Ectodermal cell (in vitro differentiated cells): ENCODE data around the gene ZCCHC7.

ENCODE experiments used
- H3K27ac ChIP-seq: 2 replicates; pipeline ENCODE4 v1.7.0; 2013; ENCODE audit warnings: mild to moderate bottlenecking, low read depth, low read length; ENCODE audit not compliant: insufficient read depth, poor library complexity, severe bottlenecking
- H3K27me3 ChIP-seq: 2 replicates; pipeline ENCODE4 v1.7.0; 2013; ENCODE audit warnings: mild to moderate bottlenecking, low read length; ENCODE audit not compliant: insufficient read depth, control insufficient read depth, poor library complexity, severe bottlenecking
- H3K36me3 ChIP-seq: one replicate; pipeline ENCODE4 v1.7.0; 2013; ENCODE audit warnings: low read length; ENCODE audit not compliant: control insufficient read depth, insufficient read depth
- H3K4me1 ChIP-seq: one replicate; pipeline ENCODE4 v1.7.0; 2013; ENCODE audit warnings: low read length; ENCODE audit not compliant: control insufficient read depth, insufficient read depth
- H3K4me3 ChIP-seq: 2 replicates; pipeline ENCODE4 v1.7.0; 2013; ENCODE audit warnings: low read depth, low read length, control low read depth; ENCODE audit not compliant: insufficient read depth
- H3K9me3 ChIP-seq: 2 replicates; pipeline ENCODE4 v1.7.0; 2013; ENCODE audit warnings: mild to moderate bottlenecking, low read length, moderate library complexity; ENCODE audit not compliant: control insufficient read depth
- WGBS, 2 experiments: methylation state at CpG; one replicate each; pipeline ENCODE4 v1.1.7; 2013; ENCODE audit warnings: missing lambda C conversion rate in 2 of 2; 5-methylcytosine and 5-hydroxymethylcytosine counted together

The ZCCHC7 gene

GRCh38 chr9:37243588-37244345, 123.4 kb downstream of the ZCCHC7 start:
- H3K4me3 ChIP-seq: no peak overlapping the region
- H3K4me1 ChIP-seq: peaks cover 8% of the 10 kb centered on the region
- H3K27me3 ChIP-seq: no peaks in the 10 kb centered on the region
- H3K36me3 ChIP-seq: no peaks in the 10 kb centered on the region
- WGBS, 2 experiments: 68 to 84% methylated on average over 3 to 5 of the region's 5 CpGs
- no peaks in the 10 kb centered on the region for H3K9me3 ChIP-seq
- no peak overlapping the region for H3K27ac ChIP-seq

- Histone ChIP-seq H3K4me1 (peaks cover 28% of the 10 kb centered on the region), H3K27me3 (no peaks in the 10 kb centered on the region), H3K36me3 (no peaks in the 10 kb centered on the region), H3K9me3 (no peaks in the 10 kb centered on the region), H3K4me3 (no peak overlapping the region), H3K27ac (no peak overlapping the region)
- WGBS, 2 experiments: 91 to 92% methylated on average over 1 to 2 of the region's 3 CpGs
Observed at GRCh38 chr9:37246826-37247225, 126.5 kb downstream of the ZCCHC7 start.

- Histone ChIP-seq H3K4me3 (no peak overlapping the region), H3K9me3 (no peaks in the 10 kb centered on the region), H3K27ac (no peak overlapping the region), H3K4me1 (peaks cover 22% of the 10 kb centered on the region), H3K27me3 (no peaks in the 10 kb centered on the region), H3K36me3 (no peaks in the 10 kb centered on the region)
Observed at GRCh38 chr9:37248651-37249163, 128.3 kb downstream of the ZCCHC7 start.

- H3K36me3 ChIP-seq: no peaks in the 10 kb centered on the region
- no peak overlapping the region for H3K4me3 ChIP-seq
- no peaks in the 10 kb centered on the region for H3K9me3 ChIP-seq
- 0 to 3% methylated on average over 6 of the region's 6 CpGs for WGBS, 2 experiments
- peak overlapping the region; percentile 70 for H3K27ac ChIP-seq
- H3K27me3 ChIP-seq: no peaks in the 10 kb centered on the region
- peaks cover 20% of the 10 kb centered on the region for H3K4me1 ChIP-seq
Observed at GRCh38 chr9:37251452-37251851, 131.1 kb downstream of the ZCCHC7 start.

- Histone ChIP-seq H3K36me3 (no peaks in the 10 kb centered on the region), H3K4me1 (peaks cover 20% of the 10 kb centered on the region), H3K27ac (no peak overlapping the region), H3K9me3 (no peaks in the 10 kb centered on the region), H3K4me3 (no peak overlapping the region), H3K27me3 (no peaks in the 10 kb centered on the region)
- WGBS, 2 experiments: 78 to 86% methylated on average over 1 to 4 of the region's 4 CpGs
Observed at GRCh38 chr9:37253377-37253937, 133.1 kb downstream of the ZCCHC7 start.

- Histone ChIP-seq H3K4me3 (no peak overlapping the region), H3K27ac (no peak overlapping the region), H3K9me3 (no peaks in the 10 kb centered on the region), H3K36me3 (no peaks in the 10 kb centered on the region), H3K4me1 (peaks cover 17% of the 10 kb centered on the region), H3K27me3 (no peaks in the 10 kb centered on the region)
- WGBS, 2 experiments: 96 to 99% methylated on average over 2 of the region's 2 CpGs
Observed at GRCh38 chr9:37255187-37255586, 134.8 kb downstream of the ZCCHC7 start.

GRCh38 chr9:37255944-37256862, 135.8 kb downstream of the ZCCHC7 start:
- no peak overlapping the region for H3K4me3 ChIP-seq
- no peaks in the 10 kb centered on the region for H3K36me3 ChIP-seq
- no peak overlapping the region for H3K27ac ChIP-seq
- no peaks in the 10 kb centered on the region for H3K9me3 ChIP-seq
- 86% methylated on average over 4 of the region's 4 CpGs for WGBS, 2 experiments
- no peaks in the 10 kb centered on the region for H3K27me3 ChIP-seq
- peaks cover 6% of the 10 kb centered on the region for H3K4me1 ChIP-seq

GRCh38 chr9:37259951-37260350, 139.6 kb downstream of the ZCCHC7 start:
- no peaks in the 10 kb centered on the region for H3K4me1 ChIP-seq
- H3K27ac ChIP-seq: no peak overlapping the region
- no peaks in the 10 kb centered on the region for H3K36me3 ChIP-seq
- no peaks in the 10 kb centered on the region for H3K9me3 ChIP-seq
- WGBS, 2 experiments: 93 to 95% methylated on average over 3 of the region's 3 CpGs
- no peaks in the 10 kb centered on the region for H3K27me3 ChIP-seq
- no peak overlapping the region for H3K4me3 ChIP-seq

GRCh38 chr9:37262410-37262809, 142.0 kb downstream of the ZCCHC7 start:
- Histone ChIP-seq H3K4me1 (no peaks in the 10 kb centered on the region), H3K36me3 (no peaks in the 10 kb centered on the region), H3K27me3 (no peaks in the 10 kb centered on the region), H3K4me3 (no peak overlapping the region), H3K9me3 (no peaks in the 10 kb centered on the region), H3K27ac (no peak overlapping the region)
- 50 to 55% methylated on average over 3 to 4 of the region's 4 CpGs for WGBS, 2 experiments

GRCh38 chr9:37264539-37264938, 144.2 kb downstream of the ZCCHC7 start:
- 60% methylated on average over 1 of the region's 1 CpG; no CpG with 5 or more reads in 1 of the 2 experiments for WGBS, 2 experiments
- H3K4me3 ChIP-seq: no peak overlapping the region
- no peaks in the 10 kb centered on the region for H3K9me3 ChIP-seq

More at GRCh38 chr9:37264539-37264938, 144.2 kb downstream of the ZCCHC7 start:
- Histone ChIP-seq H3K36me3 (no peaks in the 10 kb centered on the region), H3K27me3 (no peaks in the 10 kb centered on the region), H3K4me1 (no peaks in the 10 kb centered on the region), H3K27ac (no peak overlapping the region)
